Astrocyte (in vitro differentiated cells and primary cell): ENCODE measurements around the gene HYDIN. TPM values are rescaled to one million over a fixed set of nuclear protein-coding genes. Genes with fewer than 3 reads are reported as not detected.
"Not testable (repeated sequence)": the region's sequence is repeated elsewhere in the genome, so short reads cannot be mapped to it uniquely, and the experiment has no call there.

ENCODE experiments used
- DNase-seq: peaks from one replicate; pipeline ENCODE4 v3.0.0-alpha.2; 2010; ENCODE audit warnings: low read depth
- FAIRE-seq: peaks from 2 replicates; lab custom pipeline; 2011; peaks lifted over from hg19 to GRCh38; lab: Jason Lieb, UNC
- H2AFZ ChIP-seq: 2 replicates; pipeline ENCODE4 v1.6.0; 2012; ENCODE audit warnings: low read depth, low read length, inconsistent platforms
- H3K27ac ChIP-seq: 2 replicates; pipeline ENCODE4 v1.5.1; 2011; ENCODE audit warnings: low read depth, low read length, inconsistent platforms
- H3K27me3 ChIP-seq: 2 replicates; pipeline ENCODE4 v1.6.0; 2011; ENCODE audit warnings: low read length, inconsistent platforms; ENCODE audit not compliant: insufficient read depth
- H3K36me3 ChIP-seq: 2 replicates; pipeline ENCODE4 v1.5.1; 2011; ENCODE audit warnings: low read length, inconsistent platforms; ENCODE audit not compliant: insufficient read depth
- H3K4me1 ChIP-seq: 2 replicates; pipeline ENCODE4 v1.5.1; 2011; ENCODE audit warnings: low read length, inconsistent platforms; ENCODE audit not compliant: insufficient read depth
- H3K4me2 ChIP-seq: 2 replicates; pipeline ENCODE4 v1.6.0; 2012; ENCODE audit warnings: low read length, inconsistent platforms
- H3K4me3 ChIP-seq: 2 replicates; pipeline ENCODE4 v1.5.1; 2011; ENCODE audit warnings: low read depth, mild to moderate bottlenecking, low read length, inconsistent platforms; ENCODE audit not compliant: insufficient read depth
- H3K79me2 ChIP-seq: 2 replicates; pipeline ENCODE4 v1.6.0; 2012; ENCODE audit warnings: mild to moderate bottlenecking, low read length, inconsistent platforms; ENCODE audit not compliant: insufficient read depth
- H3K9ac ChIP-seq: 2 replicates; pipeline ENCODE4 v1.6.0; 2012; ENCODE audit warnings: mild to moderate bottlenecking, low read length, inconsistent platforms
- H3K9me3 ChIP-seq: 2 replicates; pipeline ENCODE4 v1.5.1; 2012; ENCODE audit warnings: low read depth, mild to moderate bottlenecking, low read length, inconsistent platforms; ENCODE audit not compliant: insufficient read depth
- H4K20me1 ChIP-seq: 2 replicates; pipeline ENCODE4 v1.6.0; 2012; ENCODE audit warnings: low read length, inconsistent platforms; ENCODE audit not compliant: insufficient read depth
- H3K27ac Mint-ChIP-seq: one replicate; pipeline ENCODE4 v1.8.0; 2021; ENCODE audit warnings: mild to moderate bottlenecking, mixed read lengths; ENCODE audit not compliant: unreplicated experiment
- H3K27me3 Mint-ChIP-seq: one replicate; pipeline ENCODE4 v1.8.0; 2021; ENCODE audit warnings: low read depth, mixed read lengths; ENCODE audit not compliant: unreplicated experiment
- H3K36me3 Mint-ChIP-seq: one replicate; pipeline ENCODE4 v1.8.0; 2021; ENCODE audit warnings: low read depth, mixed read lengths; ENCODE audit not compliant: unreplicated experiment
- H3K4me1 Mint-ChIP-seq: one replicate; pipeline ENCODE4 v1.8.0; 2021; ENCODE audit warnings: low read depth, mixed read lengths; ENCODE audit not compliant: unreplicated experiment
- H3K4me3 Mint-ChIP-seq: one replicate; pipeline ENCODE4 v1.8.0; 2021; ENCODE audit warnings: mild to moderate bottlenecking, moderate library complexity, mixed read lengths; ENCODE audit not compliant: unreplicated experiment
- H3K9me3 Mint-ChIP-seq: one replicate; pipeline ENCODE4 v1.8.0; 2021; ENCODE audit warnings: mild to moderate bottlenecking, mixed read lengths; ENCODE audit not compliant: unreplicated experiment
- total RNA-seq: library from RNA; stranded (reverse); gene quantifications from 2 replicates; pipeline ENCODE4 v1.2.1, GENCODE V29; 2021

HYDIN gene
- total RNA-seq, 1 donor from 2014 or later: 1.4 TPM

DNA sequence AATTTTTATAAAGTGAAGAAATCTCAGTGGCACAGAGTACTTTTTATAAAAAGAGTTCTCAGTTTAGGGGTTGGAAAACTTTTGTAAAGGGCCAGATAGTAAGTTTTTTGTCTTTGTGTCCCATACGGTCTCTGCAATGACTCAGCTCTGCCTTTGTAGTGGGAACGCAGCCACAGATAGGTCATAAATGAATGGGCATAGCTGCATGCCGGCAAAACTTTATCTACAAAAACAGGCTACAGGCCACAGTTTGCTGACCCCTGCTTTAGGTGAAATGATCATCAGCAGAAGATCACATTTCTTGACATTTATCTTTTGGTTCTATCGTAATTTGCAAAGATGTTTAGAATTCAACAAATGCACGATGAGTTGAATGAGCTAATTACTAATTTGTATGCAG lies 365.8 kb downstream of the HYDIN start:
- FAIRE-seq, H3K27ac Mint-ChIP-seq, H3K36me3 ChIP-seq, H3K9me3 Mint-ChIP-seq, H3K4me1 Mint-ChIP-seq, H3K4me3 ChIP-seq, H3K4me2 ChIP-seq, H3K36me3 Mint-ChIP-seq, H3K9me3 ChIP-seq, H3K27me3 Mint-ChIP-seq, H3K79me2 ChIP-seq, DNase-seq, H3K4me3 Mint-ChIP-seq, H3K4me1 ChIP-seq, H4K20me1 ChIP-seq, H3K27me3 ChIP-seq, H3K9ac ChIP-seq, H2AFZ ChIP-seq, H3K27ac ChIP-seq: not testable (repeated sequence)

DNA sequence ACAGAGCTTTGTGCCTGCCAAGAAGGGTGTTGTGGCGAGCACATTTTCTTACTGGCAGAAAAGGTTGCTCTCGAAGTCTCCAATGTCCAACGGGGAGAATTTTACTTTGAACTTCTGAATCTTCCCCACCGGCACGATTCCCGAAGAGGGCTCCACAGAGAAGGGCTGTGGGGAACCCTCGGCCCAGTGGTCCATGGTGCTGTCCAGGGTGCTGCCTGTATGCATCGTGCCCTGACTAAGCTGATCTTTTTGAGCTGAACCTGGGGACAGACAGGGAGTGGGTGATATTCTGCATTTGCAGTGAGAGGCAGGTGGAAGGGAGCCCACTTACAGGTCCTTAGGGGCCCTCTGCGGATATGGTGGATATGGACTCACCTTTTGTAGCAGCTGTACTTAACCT lies 368.5 kb downstream of the HYDIN start:
- not testable (repeated sequence) for H3K27ac Mint-ChIP-seq, FAIRE-seq, DNase-seq

DNA sequence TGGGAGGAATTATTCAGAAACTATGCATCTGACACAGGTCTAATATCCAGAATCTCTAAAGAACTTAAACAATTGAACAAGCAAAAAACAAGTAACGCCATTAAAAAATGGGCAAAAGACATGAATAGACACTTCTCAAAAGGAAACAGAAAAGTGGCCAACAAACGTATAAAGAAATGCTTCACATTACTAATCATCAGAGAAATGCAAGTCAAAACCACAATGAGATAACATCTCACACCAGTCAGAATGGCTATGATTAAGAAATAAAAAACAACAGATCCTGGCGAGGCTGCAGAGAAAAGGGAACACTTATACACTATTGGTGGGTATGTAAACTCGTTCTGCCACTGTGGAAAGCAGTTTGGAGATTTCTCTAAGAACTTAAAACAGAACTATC lies 379.2 kb downstream of the HYDIN start:
- H3K27ac ChIP-seq, H3K4me3 ChIP-seq, H3K27me3 ChIP-seq, H3K4me2 ChIP-seq, H3K9me3 ChIP-seq, H3K27me3 Mint-ChIP-seq, FAIRE-seq, H3K79me2 ChIP-seq, H3K9me3 Mint-ChIP-seq, H4K20me1 ChIP-seq, H2AFZ ChIP-seq, H3K36me3 Mint-ChIP-seq, H3K4me1 ChIP-seq, H3K4me3 Mint-ChIP-seq, H3K4me1 Mint-ChIP-seq, H3K36me3 ChIP-seq, H3K9ac ChIP-seq, H3K27ac Mint-ChIP-seq: not testable (repeated sequence)
- DNase-seq: peak; percentile 20

More for the DNA sequence above, 368.5 kb downstream of the HYDIN start:
- not testable (repeated sequence) for H3K4me3 Mint-ChIP-seq, H3K27ac ChIP-seq, H3K9ac ChIP-seq, H3K9me3 Mint-ChIP-seq, H3K9me3 ChIP-seq, H2AFZ ChIP-seq, H3K4me1 Mint-ChIP-seq, H3K79me2 ChIP-seq, H3K36me3 Mint-ChIP-seq, H3K4me2 ChIP-seq, H3K27me3 ChIP-seq, H3K27me3 Mint-ChIP-seq, H3K4me3 ChIP-seq, H3K36me3 ChIP-seq, H4K20me1 ChIP-seq, H3K4me1 ChIP-seq

DNA sequence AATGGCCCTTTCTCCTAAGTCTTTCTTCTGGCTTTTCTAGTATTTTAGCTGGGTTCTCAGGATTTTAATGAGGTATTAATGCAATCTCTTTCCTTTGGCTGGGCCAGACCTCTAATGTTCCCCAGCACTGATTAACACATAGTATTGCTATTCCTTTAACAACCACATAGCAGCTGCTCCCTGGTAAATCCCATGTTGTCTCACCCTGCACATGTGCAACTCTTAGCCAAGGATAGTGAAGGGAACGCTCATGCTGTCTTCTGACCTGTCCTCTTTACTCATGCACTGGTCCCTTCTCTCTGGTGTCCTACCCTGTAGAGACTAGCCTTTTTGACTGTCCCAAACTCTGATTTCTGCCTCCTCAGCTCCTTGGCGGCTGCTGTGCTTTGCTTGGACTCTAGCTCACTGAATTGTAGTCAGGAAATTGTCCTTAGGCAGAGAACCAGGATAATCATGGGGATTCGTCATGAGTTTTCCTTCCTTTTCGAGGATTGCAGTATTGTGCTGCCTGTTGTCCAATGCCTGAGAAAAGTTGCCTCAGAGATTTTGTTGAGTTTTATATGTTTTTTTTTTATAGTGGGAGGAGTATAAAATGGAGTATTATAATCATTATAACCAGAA lies 406.9 kb downstream of the HYDIN start:
- not testable (repeated sequence) for H3K27ac Mint-ChIP-seq, H3K4me3 Mint-ChIP-seq, H3K4me1 ChIP-seq, H3K27me3 ChIP-seq, H3K4me1 Mint-ChIP-seq, H2AFZ ChIP-seq, H4K20me1 ChIP-seq, H3K9me3 ChIP-seq, H3K9ac ChIP-seq, H3K27ac ChIP-seq, H3K4me2 ChIP-seq, H3K4me3 ChIP-seq, H3K79me2 ChIP-seq, FAIRE-seq, DNase-seq, H3K27me3 Mint-ChIP-seq, H3K36me3 ChIP-seq, H3K9me3 Mint-ChIP-seq, H3K36me3 Mint-ChIP-seq

DNA sequence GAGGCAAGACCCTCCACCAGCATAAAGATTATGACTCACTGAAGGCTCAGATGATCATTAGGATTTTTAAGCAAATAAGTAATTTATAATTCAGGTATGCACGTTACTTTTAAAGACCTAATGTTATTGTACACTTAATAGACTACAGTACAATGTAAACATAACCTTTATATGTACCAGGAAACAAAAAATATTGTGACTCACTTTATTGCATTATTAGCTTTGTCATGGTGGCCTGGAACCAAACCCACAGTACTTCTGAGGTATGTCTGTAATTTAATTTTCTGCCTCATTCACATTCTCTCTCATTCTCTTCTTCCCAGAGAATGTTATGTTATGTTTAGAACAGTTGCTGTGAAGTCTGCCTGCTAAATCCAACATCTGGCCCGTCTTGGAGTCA lies 407.8 kb downstream of the HYDIN start:
- not testable (repeated sequence) for H3K36me3 ChIP-seq, H3K27ac ChIP-seq, H3K79me2 ChIP-seq, H3K4me3 ChIP-seq, H3K27me3 Mint-ChIP-seq, DNase-seq, H3K4me3 Mint-ChIP-seq, H3K9me3 ChIP-seq, H2AFZ ChIP-seq, H3K4me1 ChIP-seq, H3K4me1 Mint-ChIP-seq, H3K27ac Mint-ChIP-seq, H3K4me2 ChIP-seq, H3K9ac ChIP-seq, H3K36me3 Mint-ChIP-seq, H3K9me3 Mint-ChIP-seq, H3K27me3 ChIP-seq, FAIRE-seq, H4K20me1 ChIP-seq

DNA sequence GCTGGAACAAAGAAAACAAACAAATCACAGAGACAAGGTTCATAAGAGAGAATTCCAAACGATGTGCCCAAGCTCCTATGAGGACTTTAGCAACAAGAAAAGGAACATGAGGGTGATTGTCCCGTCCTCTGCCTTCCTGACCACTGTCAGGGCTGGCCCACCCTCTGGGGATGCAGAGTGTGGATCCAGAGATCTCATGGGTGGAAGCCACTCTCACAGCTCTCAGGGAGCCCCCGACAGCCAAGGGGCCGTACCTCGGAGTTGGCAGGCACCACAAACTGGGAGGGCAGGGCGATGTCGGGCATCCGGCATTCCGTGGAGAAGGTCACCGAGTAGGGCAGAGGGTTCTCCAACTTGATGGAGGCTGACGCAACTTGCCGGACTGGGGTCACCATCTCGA lies 412.4 kb downstream of the HYDIN start:
- H3K4me3 Mint-ChIP-seq, H3K36me3 Mint-ChIP-seq, H3K27me3 Mint-ChIP-seq, H2AFZ ChIP-seq, H4K20me1 ChIP-seq, H3K9ac ChIP-seq, H3K79me2 ChIP-seq, H3K4me1 ChIP-seq, H3K9me3 Mint-ChIP-seq, H3K9me3 ChIP-seq, H3K4me3 ChIP-seq, FAIRE-seq, H3K36me3 ChIP-seq, H3K4me1 Mint-ChIP-seq, H3K4me2 ChIP-seq, H3K27ac Mint-ChIP-seq, DNase-seq, H3K27me3 ChIP-seq, H3K27ac ChIP-seq: not testable (repeated sequence)
